ENCODE measurements around the gene FBXO2. TPM values are rescaled to one million over a fixed set of nuclear protein-coding genes. Genes with fewer than 3 reads are reported as not detected.

FBXO2 gene
- total RNA-seq, 1 donor from 2014 or later, result 3.1 TPM

DNA sequence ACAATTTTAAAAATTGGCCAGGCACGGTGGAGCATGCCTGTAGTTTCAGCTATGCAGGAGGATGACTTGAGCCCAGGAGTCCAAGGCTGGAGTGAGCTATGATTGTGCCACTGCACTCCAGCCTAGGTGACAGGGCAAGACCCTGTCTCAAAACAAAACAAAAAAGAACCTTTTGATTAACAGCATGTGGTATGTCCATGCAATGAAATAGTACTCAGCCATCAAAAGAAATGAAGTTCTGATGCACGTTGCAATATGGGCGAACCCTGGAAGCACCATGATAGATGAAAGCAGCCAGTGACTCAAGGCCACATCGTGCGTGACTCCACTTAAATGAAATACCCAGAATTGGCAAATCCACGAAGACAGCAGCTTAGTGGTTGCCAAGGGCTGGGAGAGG is 47.5 kb downstream of the FBXO2 start:
- Mint-ChIP-seq H3K36me3 (no peaks in the 10 kb centered on the region), H3K4me1 (no peaks in the 10 kb centered on the region)

DNA sequence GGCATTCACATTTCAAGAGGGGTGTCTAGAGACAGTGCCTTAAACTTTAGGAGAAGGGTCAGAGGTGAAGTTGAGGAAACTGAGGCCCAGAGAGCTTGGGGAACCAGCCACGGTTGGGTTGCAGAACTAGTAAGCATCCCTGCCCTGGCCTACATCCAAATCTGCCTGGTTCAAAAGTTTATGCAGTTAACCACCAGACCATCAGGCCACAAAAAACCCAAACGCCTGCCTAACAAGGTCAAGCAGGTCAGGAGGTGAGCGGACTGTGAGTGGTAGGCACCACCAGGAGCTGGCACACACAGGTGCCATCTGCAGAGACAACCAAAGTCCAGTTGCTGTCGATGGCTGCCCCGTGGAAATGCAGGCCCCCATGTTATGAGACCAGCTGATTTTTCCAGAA is 51.2 kb downstream of the FBXO2 start:
- Mint-ChIP-seq H3K4me1 (no peaks in the 10 kb centered on the region), H3K4me3 (no peak overlapping the region), H3K27ac (no peak overlapping the region), H3K36me3 (no peaks in the 10 kb centered on the region), H3K9me3 (peaks cover 6% of the 10 kb centered on the region), H3K27me3 (ENCODE audit: low read depth) (peaks cover 29% of the 10 kb centered on the region)
- no peak for DNase-seq (ENCODE audit: low spot score in 2 of 2, unreplicated experiment in 2 of 2)
- TF ChIP-seq, protein P1, sequence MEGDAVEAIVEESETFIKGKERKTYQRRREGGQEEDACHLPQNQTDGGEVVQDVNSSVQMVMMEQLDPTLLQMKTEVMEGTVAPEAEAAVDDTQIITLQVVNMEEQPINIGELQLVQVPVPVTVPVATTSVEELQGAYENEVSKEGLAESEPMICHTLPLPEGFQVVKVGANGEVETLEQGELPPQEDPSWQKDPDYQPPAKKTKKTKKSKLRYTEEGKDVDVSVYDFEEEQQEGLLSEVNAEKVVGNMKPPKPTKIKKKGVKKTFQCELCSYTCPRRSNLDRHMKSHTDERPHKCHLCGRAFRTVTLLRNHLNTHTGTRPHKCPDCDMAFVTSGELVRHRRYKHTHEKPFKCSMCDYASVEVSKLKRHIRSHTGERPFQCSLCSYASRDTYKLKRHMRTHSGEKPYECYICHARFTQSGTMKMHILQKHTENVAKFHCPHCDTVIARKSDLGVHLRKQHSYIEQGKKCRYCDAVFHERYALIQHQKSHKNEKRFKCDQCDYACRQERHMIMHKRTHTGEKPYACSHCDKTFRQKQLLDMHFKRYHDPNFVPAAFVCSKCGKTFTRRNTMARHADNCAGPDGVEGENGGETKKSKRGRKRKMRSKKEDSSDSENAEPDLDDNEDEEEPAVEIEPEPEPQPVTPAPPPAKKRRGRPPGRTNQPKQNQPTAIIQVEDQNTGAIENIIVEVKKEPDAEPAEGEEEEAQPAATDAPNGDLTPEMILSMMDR (IDR thresholded peaks at IDR 0.05; ENCODE audit: unreplicated experiment), result no peak

More for the DNA sequence above, 47.5 kb downstream of the FBXO2 start:
- TF ChIP-seq, protein P1 (IDR thresholded peaks at IDR 0.05; ENCODE audit: unreplicated experiment), result no peak
- no peak overlapping the region for H3K27ac Mint-ChIP-seq
- DNase-seq (ENCODE audit: low spot score in 2 of 2, unreplicated experiment in 2 of 2), result no peak
- H3K9me3 Mint-ChIP-seq, result peaks cover 6% of the 10 kb centered on the region
- H3K27me3 Mint-ChIP-seq (ENCODE audit: low read depth), result peaks cover 26% of the 10 kb centered on the region
- H3K4me3 Mint-ChIP-seq, result no peak overlapping the region

DNA sequence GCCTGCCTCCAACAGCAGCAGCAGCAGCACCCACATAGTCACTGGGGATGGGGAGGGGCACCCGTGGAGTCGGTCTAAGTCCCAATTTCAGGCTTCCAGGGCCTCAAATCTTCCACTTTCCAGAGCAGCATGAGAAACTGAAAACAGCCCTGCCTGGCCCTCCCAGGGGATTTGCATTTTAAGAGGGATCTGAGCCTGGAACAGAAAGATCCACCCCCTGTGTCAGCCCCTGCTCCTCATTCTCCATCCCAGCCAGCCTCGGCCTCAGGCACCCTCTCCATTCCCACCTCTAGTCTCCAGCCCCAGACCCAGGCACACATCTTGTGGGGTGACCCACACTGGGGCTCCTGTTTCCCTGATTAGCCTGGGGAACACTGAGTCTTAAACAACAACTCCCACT is 51.8 kb downstream of the FBXO2 start:
- TF ChIP-seq, protein P1 (IDR thresholded peaks at IDR 0.05; ENCODE audit: unreplicated experiment), result no peak
- Mint-ChIP-seq H3K27ac (no peak overlapping the region), H3K4me1 (no peaks in the 10 kb centered on the region), H3K9me3 (peaks cover 6% of the 10 kb centered on the region), H3K36me3 (no peaks in the 10 kb centered on the region), H3K27me3 (ENCODE audit: low read depth) (peaks cover 29% of the 10 kb centered on the region), H3K4me3 (no peak overlapping the region)
- DNase-seq (ENCODE audit: low spot score in 2 of 2, unreplicated experiment in 2 of 2), result no peak

DNA sequence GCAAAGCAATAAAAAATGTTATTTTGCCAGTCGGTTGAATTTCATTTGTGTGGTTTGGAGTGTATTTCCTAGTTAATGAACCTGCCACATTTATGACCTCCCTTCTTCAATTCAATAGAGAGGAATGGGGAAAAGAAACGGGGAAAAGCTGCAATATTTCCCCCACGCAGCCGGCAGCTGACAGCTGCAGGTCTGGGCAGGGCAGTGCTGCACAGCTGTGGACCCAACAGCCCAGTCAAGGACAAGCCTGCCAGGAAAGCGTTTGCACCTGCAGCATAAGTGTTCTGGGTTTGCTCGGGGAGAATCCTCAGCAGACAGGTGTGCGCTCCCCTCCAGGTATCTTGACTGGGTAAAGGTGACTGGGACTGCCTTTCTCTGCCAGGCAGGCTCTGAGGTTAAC is 53.4 kb downstream of the FBXO2 start:
- Mint-ChIP-seq H3K4me1 (no peaks in the 10 kb centered on the region), H3K27ac (no peak overlapping the region), H3K27me3 (ENCODE audit: low read depth) (peaks cover 29% of the 10 kb centered on the region), H3K4me3 (no peak overlapping the region), H3K36me3 (no peaks in the 10 kb centered on the region), H3K9me3 (no peaks in the 10 kb centered on the region)
- TF ChIP-seq, protein P1 (IDR thresholded peaks at IDR 0.05; ENCODE audit: unreplicated experiment), result no peak
- DNase-seq (ENCODE audit: low spot score in 2 of 2, unreplicated experiment in 2 of 2), result no peak

DNA sequence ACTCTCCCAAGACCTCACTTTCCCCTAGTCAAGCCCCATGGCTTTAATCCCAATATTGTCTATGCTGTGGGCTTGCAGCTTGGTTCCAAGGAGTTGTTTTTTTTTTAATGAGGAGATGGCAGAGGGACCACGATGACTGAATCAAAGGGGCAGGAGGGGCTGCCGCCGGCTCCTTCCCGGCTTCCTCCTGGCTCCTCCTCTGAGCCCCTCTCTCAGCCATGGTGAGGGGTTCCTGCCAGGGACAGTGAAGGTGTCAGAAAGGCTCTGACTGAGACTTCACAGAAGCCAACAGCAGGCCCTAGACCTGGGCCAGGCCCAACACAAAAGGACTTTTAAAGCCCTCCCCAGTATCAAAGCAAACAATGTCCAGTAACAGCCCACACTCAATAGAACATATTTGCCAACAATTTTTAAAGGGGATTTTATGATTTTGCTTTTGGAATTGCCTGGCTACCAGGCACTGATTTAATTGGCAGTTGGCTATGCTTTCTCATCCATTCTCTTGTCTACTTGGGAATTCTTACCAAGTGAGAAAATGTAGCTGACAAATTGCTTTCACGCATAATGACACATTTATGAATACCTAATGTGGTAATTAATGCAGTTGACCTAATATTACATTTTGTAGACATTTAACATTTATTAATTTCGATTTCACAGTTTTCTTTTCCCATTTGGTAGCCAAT is 54.2 kb downstream of the FBXO2 start:
- Mint-ChIP-seq H3K9me3 (no peaks in the 10 kb centered on the region), H3K27me3 (ENCODE audit: low read depth) (peaks cover 28% of the 10 kb centered on the region), H3K27ac (no peak overlapping the region), H3K4me1 (no peaks in the 10 kb centered on the region), H3K4me3 (no peak overlapping the region), H3K36me3 (no peaks in the 10 kb centered on the region)
- DNase-seq (ENCODE audit: low spot score in 2 of 2, unreplicated experiment in 2 of 2), result no peak
- TF ChIP-seq, protein P1 (IDR thresholded peaks at IDR 0.05; ENCODE audit: unreplicated experiment), result no peak

All from mesothelial cell of epicardium (in vitro differentiated cells).